Astrocyte (in vitro differentiated cells and primary cell): ENCODE measurements around the gene CEACAM6. TPM values are rescaled to one million over a fixed set of nuclear protein-coding genes. Genes with fewer than 3 reads are reported as not detected.
"Not testable (repeated sequence)": the region's sequence is repeated elsewhere in the genome, so short reads cannot be mapped to it uniquely, and the experiment has no call there.

ENCODE experiments used
- DNase-seq: peaks from one replicate; pipeline ENCODE4 v3.0.0-alpha.2; 2010; ENCODE audit warnings: low read depth
- FAIRE-seq: peaks from 2 replicates; lab custom pipeline; 2011; peaks lifted over from hg19 to GRCh38; lab: Jason Lieb, UNC
- H2AFZ ChIP-seq: 2 replicates; pipeline ENCODE4 v1.6.0; 2012; ENCODE audit warnings: low read depth, low read length, inconsistent platforms
- H3K27ac ChIP-seq: 2 replicates; pipeline ENCODE4 v1.5.1; 2011; ENCODE audit warnings: low read depth, low read length, inconsistent platforms
- H3K27me3 ChIP-seq: 2 replicates; pipeline ENCODE4 v1.6.0; 2011; ENCODE audit warnings: low read length, inconsistent platforms; ENCODE audit not compliant: insufficient read depth
- H3K36me3 ChIP-seq: 2 replicates; pipeline ENCODE4 v1.5.1; 2011; ENCODE audit warnings: low read length, inconsistent platforms; ENCODE audit not compliant: insufficient read depth
- H3K4me1 ChIP-seq: 2 replicates; pipeline ENCODE4 v1.5.1; 2011; ENCODE audit warnings: low read length, inconsistent platforms; ENCODE audit not compliant: insufficient read depth
- H3K4me2 ChIP-seq: 2 replicates; pipeline ENCODE4 v1.6.0; 2012; ENCODE audit warnings: low read length, inconsistent platforms
- H3K4me3 ChIP-seq: 2 replicates; pipeline ENCODE4 v1.5.1; 2011; ENCODE audit warnings: low read depth, mild to moderate bottlenecking, low read length, inconsistent platforms; ENCODE audit not compliant: insufficient read depth
- H3K79me2 ChIP-seq: 2 replicates; pipeline ENCODE4 v1.6.0; 2012; ENCODE audit warnings: mild to moderate bottlenecking, low read length, inconsistent platforms; ENCODE audit not compliant: insufficient read depth
- H3K9ac ChIP-seq: 2 replicates; pipeline ENCODE4 v1.6.0; 2012; ENCODE audit warnings: mild to moderate bottlenecking, low read length, inconsistent platforms
- H3K9me3 ChIP-seq: 2 replicates; pipeline ENCODE4 v1.5.1; 2012; ENCODE audit warnings: low read depth, mild to moderate bottlenecking, low read length, inconsistent platforms; ENCODE audit not compliant: insufficient read depth
- H4K20me1 ChIP-seq: 2 replicates; pipeline ENCODE4 v1.6.0; 2012; ENCODE audit warnings: low read length, inconsistent platforms; ENCODE audit not compliant: insufficient read depth
- H3K27ac Mint-ChIP-seq: one replicate; pipeline ENCODE4 v1.8.0; 2021; ENCODE audit warnings: mild to moderate bottlenecking, mixed read lengths; ENCODE audit not compliant: unreplicated experiment
- H3K27me3 Mint-ChIP-seq: one replicate; pipeline ENCODE4 v1.8.0; 2021; ENCODE audit warnings: low read depth, mixed read lengths; ENCODE audit not compliant: unreplicated experiment
- H3K36me3 Mint-ChIP-seq: one replicate; pipeline ENCODE4 v1.8.0; 2021; ENCODE audit warnings: low read depth, mixed read lengths; ENCODE audit not compliant: unreplicated experiment
- H3K4me1 Mint-ChIP-seq: one replicate; pipeline ENCODE4 v1.8.0; 2021; ENCODE audit warnings: low read depth, mixed read lengths; ENCODE audit not compliant: unreplicated experiment
- H3K4me3 Mint-ChIP-seq: one replicate; pipeline ENCODE4 v1.8.0; 2021; ENCODE audit warnings: mild to moderate bottlenecking, moderate library complexity, mixed read lengths; ENCODE audit not compliant: unreplicated experiment
- H3K9me3 Mint-ChIP-seq: one replicate; pipeline ENCODE4 v1.8.0; 2021; ENCODE audit warnings: mild to moderate bottlenecking, mixed read lengths; ENCODE audit not compliant: unreplicated experiment
- EZH2 ChIP-seq: IDR thresholded peaks from 2 replicates; pipeline ENCODE4 v1.6.1; 2012; ENCODE audit warnings: mild to moderate bottlenecking, low read length, inconsistent platforms; ENCODE audit not compliant: insufficient read depth
- total RNA-seq: library from RNA; stranded (reverse); gene quantifications from 2 replicates; pipeline ENCODE4 v1.2.1, GENCODE V29; 2021
- TF ChIP-seq, protein P1 (sequence below): IDR thresholded peaks from 2 replicates; pipeline ENCODE4 v1.5.1; 2011; ENCODE audit warnings: low read depth, mild to moderate bottlenecking, inconsistent platforms, low read length, moderate library complexity; ENCODE audit not compliant: insufficient read depth

Gene CEACAM6
- total RNA-seq, 1 donor from 2014 or later: not detected

DNA sequence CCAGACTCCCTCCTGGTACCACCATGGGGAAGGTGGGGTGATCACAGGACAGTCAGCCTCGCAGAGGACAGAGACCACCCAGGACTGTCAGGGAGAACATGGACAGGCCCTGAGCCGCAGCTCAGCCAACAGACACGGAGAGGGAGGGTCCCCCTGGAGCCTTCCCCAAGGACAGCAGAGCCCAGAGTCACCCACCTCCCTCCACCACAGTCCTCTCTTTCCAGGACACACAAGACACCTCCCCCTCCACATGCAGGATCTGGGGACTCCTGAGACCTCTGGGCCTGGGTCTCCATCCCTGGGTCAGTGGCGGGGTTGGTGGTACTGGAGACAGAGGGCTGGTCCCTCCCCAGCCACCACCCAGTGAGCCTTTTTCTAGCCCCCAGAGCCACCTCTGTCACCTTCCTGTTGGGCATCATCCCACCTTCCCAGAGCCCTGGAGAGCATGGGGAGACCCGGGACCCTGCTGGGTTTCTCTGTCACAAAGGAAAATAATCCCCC lies 47.4 kb upstream of the CEACAM6 start:
- no peaks in the 10 kb centered on the region for H3K9me3 Mint-ChIP-seq
- Histone ChIP-seq H3K27me3 (no peaks in the 10 kb centered on the region), H3K36me3 (no peaks in the 10 kb centered on the region), H3K4me2 (no peak overlapping the region), H3K27ac (no peak overlapping the region), H3K9me3 (no peaks in the 10 kb centered on the region), H3K4me1 (no peaks in the 10 kb centered on the region), H3K4me3 (no peak overlapping the region), H3K79me2 (no peaks in the 10 kb centered on the region), H4K20me1 (no peaks in the 10 kb centered on the region), H3K9ac (no peak overlapping the region), H2AFZ (no peak overlapping the region)
- no peaks in the 10 kb centered on the region for H3K4me1 Mint-ChIP-seq
- H3K36me3 Mint-ChIP-seq: no peaks in the 10 kb centered on the region
- FAIRE-seq (no peak), DNase-seq (no peak)
- TF ChIP-seq, protein P1, sequence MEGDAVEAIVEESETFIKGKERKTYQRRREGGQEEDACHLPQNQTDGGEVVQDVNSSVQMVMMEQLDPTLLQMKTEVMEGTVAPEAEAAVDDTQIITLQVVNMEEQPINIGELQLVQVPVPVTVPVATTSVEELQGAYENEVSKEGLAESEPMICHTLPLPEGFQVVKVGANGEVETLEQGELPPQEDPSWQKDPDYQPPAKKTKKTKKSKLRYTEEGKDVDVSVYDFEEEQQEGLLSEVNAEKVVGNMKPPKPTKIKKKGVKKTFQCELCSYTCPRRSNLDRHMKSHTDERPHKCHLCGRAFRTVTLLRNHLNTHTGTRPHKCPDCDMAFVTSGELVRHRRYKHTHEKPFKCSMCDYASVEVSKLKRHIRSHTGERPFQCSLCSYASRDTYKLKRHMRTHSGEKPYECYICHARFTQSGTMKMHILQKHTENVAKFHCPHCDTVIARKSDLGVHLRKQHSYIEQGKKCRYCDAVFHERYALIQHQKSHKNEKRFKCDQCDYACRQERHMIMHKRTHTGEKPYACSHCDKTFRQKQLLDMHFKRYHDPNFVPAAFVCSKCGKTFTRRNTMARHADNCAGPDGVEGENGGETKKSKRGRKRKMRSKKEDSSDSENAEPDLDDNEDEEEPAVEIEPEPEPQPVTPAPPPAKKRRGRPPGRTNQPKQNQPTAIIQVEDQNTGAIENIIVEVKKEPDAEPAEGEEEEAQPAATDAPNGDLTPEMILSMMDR: no peak
- no peak for TF ChIP-seq EZH2
- no peak overlapping the region for H3K4me3 Mint-ChIP-seq
- peaks cover 84% of the 10 kb centered on the region for H3K27me3 Mint-ChIP-seq
- H3K27ac Mint-ChIP-seq: no peak overlapping the region

DNA sequence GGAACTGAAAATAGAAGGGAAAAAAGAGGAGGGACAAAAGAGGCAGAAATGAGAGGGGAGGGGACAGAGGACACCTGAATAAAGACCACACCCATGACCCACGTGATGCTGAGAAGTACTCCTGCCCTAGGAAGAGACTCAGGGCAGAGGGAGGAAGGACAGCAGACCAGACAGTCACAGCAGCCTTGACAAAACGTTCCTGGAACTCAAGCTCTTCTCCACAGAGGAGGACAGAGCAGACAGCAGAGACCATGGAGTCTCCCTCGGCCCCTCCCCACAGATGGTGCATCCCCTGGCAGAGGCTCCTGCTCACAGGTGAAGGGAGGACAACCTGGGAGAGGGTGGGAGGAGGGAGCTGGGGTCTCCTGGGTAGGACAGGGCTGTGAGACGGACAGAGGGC lies 46.8 kb upstream of the CEACAM6 start, which contains the start of gene CEACAM5:
CEACAM5 (plus strand) TSS at position 146 of the 400 bp plus-strand sequence; CDS start at position 252, 106 bp downstream.
- Mint-ChIP-seq H3K4me3 (no peak within 1 kb of the TSS), H3K4me1 (no peaks in the 10 kb centered on the region), H3K27ac (no peak within 1 kb of the TSS), H3K27me3 (peaks cover 86% of the 10 kb centered on the region), H3K9me3 (no peaks in the 10 kb centered on the region), H3K36me3 (no peaks in the 10 kb centered on the region)
- no peak within 1 kb of the TSS for H3K4me3 ChIP-seq
- H3K9me3 ChIP-seq: no peaks in the 10 kb centered on the region
- no peaks in the 10 kb centered on the region for H3K79me2 ChIP-seq
- H4K20me1 ChIP-seq: no peaks in the 10 kb centered on the region
- no peak for DNase-seq
- H3K27ac ChIP-seq: no peak within 1 kb of the TSS
- no peak within 1 kb of the TSS for H3K4me2 ChIP-seq
- no peaks in the 10 kb centered on the region for H3K4me1 ChIP-seq
- no peaks in the 10 kb centered on the region for H3K36me3 ChIP-seq
- FAIRE-seq: no peak
- TF ChIP-seq, protein P1: no peak
- no peak for TF ChIP-seq EZH2
- H2AFZ ChIP-seq: no peak within 1 kb of the TSS
- H3K9ac ChIP-seq: no peak within 1 kb of the TSS
- H3K27me3 ChIP-seq: no peaks in the 10 kb centered on the region

DNA sequence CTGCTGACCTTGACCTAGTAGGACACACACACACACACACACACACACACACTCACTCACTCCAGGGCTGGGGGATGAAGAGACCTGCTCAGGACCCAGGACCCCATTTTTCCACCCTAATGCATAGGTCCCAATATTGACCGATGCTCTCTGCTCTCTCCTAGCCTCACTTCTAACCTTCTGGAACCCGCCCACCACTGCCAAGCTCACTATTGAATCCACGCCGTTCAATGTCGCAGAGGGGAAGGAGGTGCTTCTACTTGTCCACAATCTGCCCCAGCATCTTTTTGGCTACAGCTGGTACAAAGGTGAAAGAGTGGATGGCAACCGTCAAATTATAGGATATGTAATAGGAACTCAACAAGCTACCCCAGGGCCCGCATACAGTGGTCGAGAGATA lies 45.8 kb upstream of the CEACAM6 start:
- H3K27me3 Mint-ChIP-seq: peaks cover 96% of the 10 kb centered on the region
- H3K36me3 ChIP-seq, H2AFZ ChIP-seq, H3K36me3 Mint-ChIP-seq, H3K4me3 ChIP-seq, DNase-seq, H3K27ac Mint-ChIP-seq, H3K4me3 Mint-ChIP-seq, H3K9ac ChIP-seq, H3K27ac ChIP-seq, H3K4me2 ChIP-seq, H3K79me2 ChIP-seq, FAIRE-seq, H3K27me3 ChIP-seq, H3K9me3 Mint-ChIP-seq, H3K9me3 ChIP-seq, H3K4me1 Mint-ChIP-seq, H4K20me1 ChIP-seq, H3K4me1 ChIP-seq: not testable (repeated sequence)
